HepG2 (cell line): ENCODE data around the gene ARID3C. TPM values are rescaled to one million over a fixed set of nuclear protein-coding genes. Genes with fewer than 3 reads are reported as not detected.
A peak's percentile ranks its signal among the peaks of the same experiment; 100 is the strongest.

ENCODE experiments used
- ATAC-seq: fragments of 200-7000 bp; cut with Tn5 transposase; 3 replicates; pipeline ENCODE4 v1.9.1; 2020; ENCODE audit warnings: mild to moderate bottlenecking, moderate library complexity
- BruUV-seq: library from RNA; stranded (reverse); fragments of 400-500 nt; replicated peaks from 2 replicates; lab custom pipeline; 2021; lab: Mats Ljungman, UMichigan
- CTCF ChIA-PET: fragments of 300-600 bp; formaldehyde crosslinking; extraction: SDS; loops from one replicate; lab custom pipeline; 2021; ENCODE audit warnings: low total read pairs, inconsistent platforms, low intra/inter-chr PET ratio; lab: Yijun Ruan, JAX
- POLR2A ChIA-PET: fragments of 350-600 bp; sonication (Branson Sonifier 250); formaldehyde crosslinking; loops from one replicate; lab custom pipeline; 2020; ENCODE audit warnings: antibody characterized with exemption, inconsistent platforms; lab: Yijun Ruan, JAX
- DNase-seq: peaks from one replicate; pipeline ENCODE4 v3.0.0-alpha.2; 2015; ENCODE audit warnings: low spot score
- FAIRE-seq: peaks from 3 replicates; lab custom pipeline; 2011; peaks lifted over from hg19 to GRCh38; lab: Jason Lieb, UNC
- H2AFZ ChIP-seq: one replicate; pipeline ENCODE4 v1.6.1; 2011; ENCODE audit warnings: low read length, inconsistent platforms
- H3K27ac ChIP-seq: fragments of 300-600 bp; 3 replicates; pipeline ENCODE4 v1.8.0; 2011; ENCODE audit warnings: mixed run types, mild to moderate bottlenecking, mixed read lengths, low read length, inconsistent platforms; ENCODE audit not compliant: insufficient read depth; ENCODE audit errors: extremely low read length
- H3K27me3 ChIP-seq, 2 experiments: fragments of 200-600 bp in 1 of 2; 2 replicates in 1 of 2; 3 replicates in 1 of 2; pipeline versions ENCODE4 v1.6.0 to v1.8.0; 2011; ENCODE audit warnings: low read length in 2 of 2, mild to moderate bottlenecking in 2 of 2, moderate library complexity in 2 of 2, inconsistent platforms in 1 of 2; ENCODE audit not compliant: insufficient read depth in 2 of 2, control insufficient read depth in 1 of 2
- H3K36me3 ChIP-seq, 2 experiments: fragments of 200-600 bp in 1 of 2; replicated peaks in 1 of 2; 2 replicates in 1 of 2; 3 replicates in 1 of 2; pipeline versions ENCODE4 v1.5.1 to v1.8.0; 2011; ENCODE audit warnings: low read length in 2 of 2, inconsistent platforms in 1 of 2; ENCODE audit not compliant: insufficient read depth in 2 of 2, control insufficient read depth in 1 of 2
- H3K4me1 ChIP-seq: 2 replicates; pipeline ENCODE4 v1.5.1; 2012; ENCODE audit warnings: low read length, inconsistent platforms; ENCODE audit not compliant: insufficient read depth
- H3K4me2 ChIP-seq: 2 replicates; pipeline ENCODE4 v1.6.0; 2011; ENCODE audit warnings: low read depth, low read length, inconsistent platforms
- H3K4me3 ChIP-seq, 3 experiments: fragments of 200-600 bp in 1 of 3; sonication (generic), shearing (Covaris generic) in 1 of 3; replicated peaks in 1 of 3; 2 replicates each; pipeline ENCODE4 v1.5.1; 2011 to 2016; ENCODE audit warnings: low read length in 3 of 3, inconsistent platforms in 2 of 3, low read depth in 2 of 3, mild to moderate bottlenecking in 2 of 3, control low read depth in 1 of 3, mixed read lengths in 1 of 3; ENCODE audit not compliant: insufficient read depth in 1 of 3
- H3K79me2 ChIP-seq: one replicate; pipeline ENCODE4 v1.6.1; 2011; ENCODE audit warnings: low read length, inconsistent platforms; ENCODE audit not compliant: insufficient read depth
- H3K9ac ChIP-seq: 2 replicates; pipeline ENCODE4 v1.6.0; 2011; ENCODE audit warnings: mild to moderate bottlenecking, low read depth, low read length, inconsistent platforms; ENCODE audit not compliant: insufficient read depth
- H3K9me3 ChIP-seq: 2 replicates; pipeline ENCODE4 v1.5.1; 2012; ENCODE audit warnings: mild to moderate bottlenecking, low read length
- H4K20me1 ChIP-seq: 2 replicates; pipeline ENCODE4 v1.6.0; 2011; ENCODE audit warnings: inconsistent platforms, mild to moderate bottlenecking, low read length, moderate library complexity; ENCODE audit not compliant: insufficient read depth
- AGO2 ChIP-seq: fragments of 200-400 bp; formaldehyde crosslinking; optimal IDR thresholded peaks from 2 replicates; pipeline ENCODE3; 2017; ENCODE audit warnings: mild to moderate bottlenecking, low read depth, low read length, moderate library complexity
- BHLHE40 ChIP-seq: IDR thresholded peaks from 2 replicates; pipeline ENCODE4 v1.6.1; 2011; ENCODE audit warnings: low read length, improper control_type of control experiment
- FOXJ3 ChIP-seq: sonication (generic); formaldehyde crosslinking; IDR thresholded peaks from 2 replicates; pipeline ENCODE4 v1.4.0; 2020; ENCODE audit warnings: missing genetic modification reagents, mild to moderate bottlenecking, borderline replicate concordance
- SRF ChIP-seq: IDR thresholded peaks from 2 replicates; pipeline ENCODE4 v1.6.1; 2011; ENCODE audit warnings: mild to moderate bottlenecking, low read depth, low read length, moderate library complexity
- ZBTB38 ChIP-seq: sonication (generic); formaldehyde crosslinking; IDR thresholded peaks from 2 replicates; pipeline ENCODE4 v1.5.1; 2020; ENCODE audit warnings: mild to moderate bottlenecking, missing genetic modification reagents
- ZNF274 ChIP-seq: sonication (generic); formaldehyde crosslinking; IDR thresholded peaks from 2 replicates; pipeline ENCODE4 v1.5.1; 2020; ENCODE audit warnings: mild to moderate bottlenecking, missing genetic modification reagents
- WGBS: methylation state at CpG from one replicate; pipeline ENCODE4 v1.1.6; 2017; ENCODE audit warnings: low lambda C conversion rate; 5-methylcytosine and 5-hydroxymethylcytosine counted together
- in situ Hi-C: cut with HindIII; loops from 2 replicates; pipeline ENCODE4 v1.10.0; 2017; ENCODE audit warnings: low pct_unique_long_range_greater_than_20kb; ENCODE audit not compliant: extremely low pct_ligation_motif_present
- intact Hi-C: fragments of 100-400 bp; cut with micrococcal nuclease; formaldehyde crosslinking; loops from one replicate; pipeline ENCODE4 v1.10.0; 2022; ENCODE audit not compliant: unreplicated experiment
- polyA plus RNA-seq, 8 experiments: library from polyadenylated mRNA; depleted of rRNA in 3 of 8; stranded (reverse) in 7 of 8; unstranded in 1 of 8; fragments of >200 nt; fragmentation: Illumina TruSeq in 4 of 8; extraction: Trizol in 4 of 8; gene quantifications; 2 replicates each; pipeline versions ENCODE4 v1.2.1 to v1.2.3, GENCODE V29; 2011 to 2016; ENCODE audit warnings: low read depth in 4 of 8, missing spikeins in 1 of 8, mixed read lengths in 1 of 8; ENCODE audit not compliant: insufficient read depth in 1 of 8
- total RNA-seq, 5 experiments: library from RNA; depleted of rRNA; stranded (reverse); fragments of >200 nt; fragmentation: Illumina TruSeq; extraction: Trizol; gene quantifications; 2 replicates each; pipeline ENCODE4 v1.2.3, GENCODE V29; 2016; ENCODE audit warnings: low read depth in 1 of 5
- TF ChIP-seq, protein P1 (sequence below): sonication (generic); formaldehyde crosslinking; IDR thresholded peaks from 2 replicates; pipeline ENCODE4 v1.4.0; 2020; ENCODE audit warnings: low read depth, mild to moderate bottlenecking, missing genetic modification reagents

ARID3C gene
- total and polyA plus RNA-seq, 2 of the 13 experiments (the other 11 are each of a cell fraction or from before 2014, with no cell fraction given), result not detected

DNA sequence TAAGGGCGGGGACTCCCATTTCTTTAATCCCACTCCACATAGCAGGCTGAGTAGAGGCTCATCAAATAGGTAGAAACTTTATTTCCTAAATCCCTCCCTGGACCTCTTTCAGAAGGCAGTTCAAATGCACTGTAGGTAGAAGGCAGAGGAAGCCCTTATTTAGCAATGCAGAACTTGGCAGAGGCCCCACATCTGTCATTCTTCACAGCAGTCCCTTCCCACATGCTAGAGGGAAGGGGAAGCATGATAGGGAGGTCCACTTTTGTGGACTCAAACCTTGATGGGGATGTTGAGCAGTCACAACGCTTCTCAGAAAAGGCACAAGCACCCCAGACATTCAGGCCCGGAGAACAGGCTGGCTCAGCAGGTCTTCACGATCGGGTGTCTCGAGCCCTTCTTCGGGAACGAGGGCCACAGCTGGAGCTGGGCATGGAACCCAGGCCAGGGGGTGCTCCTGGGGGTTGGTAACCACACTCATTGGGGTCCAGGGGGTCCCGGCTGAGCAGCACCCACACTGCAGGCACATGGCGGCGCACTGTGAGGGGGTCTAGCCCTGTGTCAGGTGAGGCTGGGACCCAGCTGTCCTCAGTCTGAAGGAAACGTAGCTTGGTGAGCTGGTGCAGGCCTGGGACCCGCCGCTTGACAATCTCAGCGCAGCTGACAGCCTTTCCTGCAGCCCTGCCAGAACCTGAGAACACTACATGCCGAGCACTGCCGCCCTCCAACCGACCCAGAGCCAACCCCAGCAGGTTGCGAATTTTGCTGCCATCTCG lies 18.2 kb downstream of the ARID3C start:
- no TSS peak for BruUV-seq
- TF ChIP-seq AGO2 (peak; percentile 65), ZNF274 (CRISPR knock-in tag) (peak; percentile 23; the same call in 1 of the 2 replicates), BHLHE40 (no peak), FOXJ3 (no peak), ZBTB38 (0 out of 2 replicates have a peak, but pooled peaks have one; percentile 41), SRF (peak; percentile 75; the same call in 1 of the 2 replicates)
- TF ChIP-seq, protein P1, sequence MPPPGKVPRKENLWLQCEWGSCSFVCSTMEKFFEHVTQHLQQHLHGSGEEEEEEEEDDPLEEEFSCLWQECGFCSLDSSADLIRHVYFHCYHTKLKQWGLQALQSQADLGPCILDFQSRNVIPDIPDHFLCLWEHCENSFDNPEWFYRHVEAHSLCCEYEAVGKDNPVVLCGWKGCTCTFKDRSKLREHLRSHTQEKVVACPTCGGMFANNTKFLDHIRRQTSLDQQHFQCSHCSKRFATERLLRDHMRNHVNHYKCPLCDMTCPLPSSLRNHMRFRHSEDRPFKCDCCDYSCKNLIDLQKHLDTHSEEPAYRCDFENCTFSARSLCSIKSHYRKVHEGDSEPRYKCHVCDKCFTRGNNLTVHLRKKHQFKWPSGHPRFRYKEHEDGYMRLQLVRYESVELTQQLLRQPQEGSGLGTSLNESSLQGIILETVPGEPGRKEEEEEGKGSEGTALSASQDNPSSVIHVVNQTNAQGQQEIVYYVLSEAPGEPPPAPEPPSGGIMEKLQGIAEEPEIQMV (CRISPR knock-in tag), result no peak
- H3K4me2 ChIP-seq, result peak overlapping the region; percentile 77
- no peaks in the 10 kb centered on the region for H3K27me3 ChIP-seq
- no peak overlapping the region for H3K27ac ChIP-seq
- POLR2A ChIA-PET, result interaction anchor here (1.2 to 2.2 kb wide), 2 partner anchors 9 to 27 kb away, joined by 4 to 13 read pairs; partner anchors contain the start of genes DCTN3 and SIGMAR1
- peaks cover 6% of the 10 kb centered on the region for H3K79me2 ChIP-seq
- WGBS, result 86% methylated on average over 2 of the region's 20 CpGs
- CTCF ChIA-PET, result no interaction called here
- H3K9me3 ChIP-seq, result no peaks in the 10 kb centered on the region
- no peak overlapping the region for H2AFZ ChIP-seq
- intact Hi-C loops, result no loop called here
- in situ Hi-C loops, result no loop called here
- H3K36me3 ChIP-seq, result no peaks in the 10 kb centered on the region
- H3K4me3 ChIP-seq, result peak overlapping the region; percentile 84 to 91 (median 89)
- DNase-seq, result no peak
- no peaks in the 10 kb centered on the region; the same call in 1 of the 2 replicates for H4K20me1 ChIP-seq
- peak overlapping the region; percentile 95 for H3K9ac ChIP-seq
- peaks cover 40% of the 10 kb centered on the region for H3K4me1 ChIP-seq
- no peak for FAIRE-seq
- no peak for ATAC-seq
